GM19193 (cell line): Measurements from ENCODE around the gene RASSF1.

Source experiments
- POLR2A ChIP-seq: IDR thresholded peaks from 4 replicates; pipeline ENCODE4 v1.6.1; 2011; ENCODE audit not compliant: insufficient read depth, insufficient read length; ENCODE audit errors: extremely low read depth

RASSF1 gene

DNA sequence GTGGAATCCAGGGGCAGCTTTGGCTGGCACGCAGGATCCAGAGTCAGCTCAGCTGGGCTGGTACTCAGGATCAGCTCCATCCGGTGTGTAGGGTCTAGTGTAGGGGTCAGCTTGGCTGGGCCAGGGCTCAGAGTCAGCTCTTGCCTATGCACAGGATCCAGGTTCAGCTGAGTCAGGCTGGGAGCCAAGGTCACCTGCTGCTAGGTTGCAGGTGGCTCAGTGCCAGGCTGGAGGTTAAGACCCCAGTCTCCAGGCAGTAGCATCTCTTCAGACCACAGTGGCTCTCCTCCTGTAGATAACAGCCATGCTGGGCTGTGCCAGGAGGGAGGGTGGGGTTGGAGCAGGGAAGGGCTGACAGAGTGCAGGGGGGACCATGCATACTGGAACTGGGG lies 43.3 kb downstream of the RASSF1 start:
- no peak for TF ChIP-seq POLR2A

DNA sequence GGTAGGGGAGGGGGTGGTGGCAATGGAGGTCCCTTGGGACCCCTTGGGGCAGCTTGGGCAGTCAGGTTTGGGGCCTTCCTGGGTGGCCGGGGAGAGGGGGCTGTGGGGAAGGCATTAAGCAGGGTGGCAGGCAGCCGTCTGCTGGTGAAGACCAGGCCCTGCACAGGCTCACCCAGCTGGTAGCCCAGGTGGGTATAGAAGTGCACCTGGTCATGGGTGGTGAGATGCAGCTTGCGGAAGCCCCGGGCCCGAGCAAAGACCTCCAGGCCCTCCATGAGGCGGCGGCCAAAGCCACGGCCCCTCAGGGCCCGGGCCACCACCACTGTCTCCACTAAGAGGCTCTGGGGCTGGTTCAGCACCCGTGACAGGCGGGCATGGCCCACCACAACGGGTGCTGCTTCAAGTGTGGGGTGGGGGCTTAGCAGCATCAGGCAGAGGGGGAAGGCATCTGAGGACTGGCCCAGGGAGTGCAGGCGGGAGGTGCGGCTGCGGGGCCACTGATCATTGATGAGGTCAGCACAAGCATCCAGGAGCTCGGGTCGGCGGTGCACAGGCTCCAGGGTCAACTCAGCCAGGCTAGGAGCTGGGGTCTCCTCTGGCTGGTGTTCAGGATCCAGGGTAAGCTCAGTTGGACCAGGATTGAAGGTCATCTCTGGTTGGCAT lies 43.8 kb downstream of the RASSF1 start:
- no peak for TF ChIP-seq POLR2A

DNA sequence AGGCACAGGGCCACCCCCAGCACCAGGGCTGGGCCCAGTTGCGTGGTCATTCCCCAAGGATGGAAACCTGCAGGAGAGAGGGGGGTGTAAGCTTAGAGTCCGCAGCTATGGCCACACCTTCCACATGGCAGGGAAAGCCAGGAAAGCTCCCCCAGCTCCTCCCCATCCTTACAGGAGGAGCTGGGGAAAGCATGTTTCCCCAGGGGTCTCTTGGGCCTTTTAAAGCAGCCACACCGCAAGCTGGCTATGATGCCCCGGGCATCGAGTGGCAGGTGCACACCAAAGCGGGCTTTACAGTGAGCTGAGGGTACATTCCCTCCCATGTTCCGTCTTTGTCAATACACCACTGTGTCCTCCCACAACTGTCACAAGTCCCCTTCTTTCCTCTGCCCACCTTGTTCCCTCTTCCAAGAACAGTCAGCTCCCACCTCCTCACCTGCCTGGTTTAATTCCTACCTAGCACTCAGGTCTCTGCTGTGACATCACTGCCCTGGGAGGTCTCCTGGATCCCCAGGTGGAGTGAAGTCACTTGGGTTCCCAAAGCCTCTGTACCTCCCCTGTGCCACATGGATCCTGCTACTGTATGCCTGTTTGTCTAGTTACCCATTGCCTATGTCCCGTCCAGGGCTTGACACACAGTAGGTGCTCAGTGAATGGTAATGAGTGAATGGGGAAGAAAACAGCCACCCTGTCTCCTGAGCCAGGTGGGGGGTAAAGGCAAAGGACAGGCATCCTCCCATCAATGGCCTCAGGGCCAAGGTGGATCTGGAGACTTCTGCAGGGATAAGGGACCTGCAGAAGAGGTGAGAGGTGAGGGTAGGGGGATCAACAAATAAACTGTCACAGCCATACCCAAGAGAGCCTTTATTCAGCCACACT lies 44.8 kb downstream of the RASSF1 start:
- no peak for TF ChIP-seq POLR2A

DNA sequence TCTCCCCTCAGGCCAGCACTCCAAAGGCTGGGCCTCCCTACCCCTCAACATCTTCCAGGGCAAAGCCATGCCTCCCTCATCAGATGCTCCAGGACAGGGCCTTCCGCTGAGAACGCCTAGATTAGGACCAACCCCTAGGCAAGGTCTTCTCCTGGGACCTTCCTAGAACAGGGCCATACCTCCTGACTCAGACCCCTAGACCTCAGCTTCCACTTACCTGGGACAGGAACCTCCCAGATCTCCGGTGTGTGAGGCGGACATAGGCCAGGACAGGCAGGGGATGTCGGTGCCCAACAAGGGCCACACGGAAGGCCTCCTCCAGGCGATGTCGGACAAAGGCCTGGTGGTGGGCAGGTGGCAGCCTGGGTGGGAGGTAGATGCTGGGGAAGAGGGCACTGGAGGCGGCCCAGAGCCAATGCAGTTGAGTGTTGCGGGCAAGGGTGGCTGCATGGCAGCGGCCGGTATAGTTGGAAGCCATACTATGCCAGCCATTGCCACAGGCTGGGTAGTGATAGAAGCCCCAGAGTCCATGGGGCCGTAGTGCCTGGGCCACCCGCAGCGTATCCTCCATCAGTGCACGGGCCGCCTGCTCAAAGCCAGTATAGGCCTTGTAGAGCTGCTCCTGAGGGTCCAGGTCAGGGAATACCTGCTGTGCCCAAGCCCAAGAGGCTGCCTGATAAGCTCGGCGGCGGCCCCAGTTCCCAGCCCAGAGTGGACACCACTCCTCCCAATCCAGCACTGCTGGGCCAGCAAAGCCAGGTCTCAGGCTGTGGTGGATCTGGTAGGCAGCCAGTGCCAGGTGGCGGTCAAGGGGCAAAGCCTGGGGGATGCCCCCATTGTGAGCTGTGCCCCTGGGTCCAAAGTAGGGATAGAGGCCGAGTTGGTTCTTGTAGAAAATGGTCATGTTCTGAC lies 45.9 kb downstream of the RASSF1 start:
- no peak for TF ChIP-seq POLR2A

DNA sequence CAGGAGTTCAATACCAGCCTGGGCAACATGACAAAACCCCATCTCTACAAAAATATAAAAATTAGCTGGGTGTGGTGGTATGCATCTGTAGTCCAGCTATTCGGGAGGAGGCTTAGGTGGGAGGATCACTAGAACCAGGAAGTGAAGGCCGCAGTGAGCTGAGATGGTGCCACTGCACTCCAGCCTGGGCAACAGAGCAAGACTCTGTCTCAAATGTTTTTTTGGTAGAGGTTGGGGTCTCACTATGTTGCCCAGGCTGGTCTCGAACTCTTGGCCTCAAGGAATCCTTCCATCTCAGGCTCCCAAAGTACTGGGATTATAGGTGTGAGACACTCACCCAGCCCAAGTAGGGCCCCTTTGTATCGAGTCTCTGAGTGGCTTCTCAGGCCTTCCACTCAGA lies 46.5 kb downstream of the RASSF1 start:
- TF ChIP-seq POLR2A = no peak

DNA sequence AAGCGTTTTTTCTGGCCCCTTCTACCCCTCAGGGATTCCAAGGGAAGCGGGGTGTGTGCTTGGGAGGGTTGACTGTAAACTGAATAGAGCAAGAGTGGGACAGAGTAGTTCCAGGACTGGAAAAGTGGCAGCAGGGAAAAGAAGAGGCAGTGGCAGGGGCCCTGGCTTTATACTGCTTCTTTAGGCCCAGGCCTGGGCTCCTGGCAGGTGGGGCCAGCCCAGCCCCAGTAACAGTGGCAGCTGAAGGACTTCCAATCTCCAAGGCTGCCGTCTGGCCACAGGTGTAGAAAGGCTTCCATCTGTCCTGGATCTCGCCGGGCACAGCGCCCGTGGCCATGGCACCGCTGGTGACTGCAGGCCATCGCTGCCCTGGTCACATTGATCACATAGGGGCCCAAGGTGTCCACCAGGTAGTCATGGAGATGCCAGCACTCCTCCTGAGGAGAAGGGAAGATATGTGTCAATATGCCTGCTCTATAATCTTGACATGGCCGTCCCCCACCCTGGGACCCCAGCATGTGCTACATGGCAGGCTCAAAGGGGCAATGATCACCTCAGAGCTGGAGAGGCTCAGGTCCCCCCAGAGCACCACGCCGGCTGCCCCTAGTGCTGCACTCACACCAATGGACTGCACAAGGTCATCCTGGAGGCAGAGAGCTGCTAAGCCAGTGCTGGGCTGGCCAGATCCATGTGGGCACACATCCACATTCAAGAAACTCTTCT lies 47.4 kb downstream of the RASSF1 start:
- no peak for TF ChIP-seq POLR2A

DNA sequence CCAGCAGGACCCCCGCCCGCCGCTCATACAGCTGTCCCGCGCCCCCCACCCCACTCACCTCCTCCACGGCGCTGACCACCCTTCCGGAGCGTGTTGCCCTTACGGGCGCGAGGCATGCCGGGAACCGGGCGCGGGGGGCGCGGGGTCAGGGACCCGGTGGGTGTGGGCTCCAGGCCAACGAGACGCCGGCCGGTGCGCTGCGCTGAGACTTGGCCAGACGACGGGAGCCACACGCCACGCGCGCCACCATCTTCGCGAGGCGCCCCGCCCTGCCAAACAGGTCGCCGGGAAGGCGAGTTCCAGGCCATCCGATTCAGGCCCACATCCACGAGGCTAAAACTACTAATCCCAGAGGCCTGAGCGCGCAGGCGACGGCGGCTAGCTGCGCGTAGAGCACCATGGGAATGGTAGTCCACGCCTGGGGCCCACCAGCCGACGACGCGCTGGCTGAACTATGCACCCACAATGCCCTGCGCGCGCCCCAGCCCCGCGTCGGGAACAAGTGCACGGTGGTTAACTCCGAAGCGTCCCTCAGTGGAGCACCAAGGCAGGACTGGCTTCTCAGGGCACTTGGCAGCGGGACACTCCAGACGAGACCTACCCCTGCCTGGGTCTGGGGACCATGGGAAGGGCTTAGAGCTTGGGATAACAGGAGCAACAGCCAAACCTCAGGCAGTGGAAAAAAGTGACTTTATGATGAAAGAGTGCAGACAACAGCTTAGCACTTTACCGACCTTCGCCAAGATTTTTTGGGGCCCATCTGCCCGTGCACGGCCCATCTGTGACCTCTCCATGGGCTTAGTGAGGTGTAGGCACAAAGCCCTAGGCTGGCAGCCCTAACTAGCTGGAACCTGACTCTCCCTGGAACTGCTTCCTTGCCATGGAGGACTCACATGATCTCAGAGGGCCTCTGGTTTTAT lies 48.2 kb downstream of the RASSF1 start, which contains the start of gene IFRD2:
Gene IFRD2 (minus strand): TSS at position 271 of the 920 bp plus-strand sequence. CDS start 155 bp downstream, at position 116.
- peak; percentile 75 for TF ChIP-seq POLR2A

DNA sequence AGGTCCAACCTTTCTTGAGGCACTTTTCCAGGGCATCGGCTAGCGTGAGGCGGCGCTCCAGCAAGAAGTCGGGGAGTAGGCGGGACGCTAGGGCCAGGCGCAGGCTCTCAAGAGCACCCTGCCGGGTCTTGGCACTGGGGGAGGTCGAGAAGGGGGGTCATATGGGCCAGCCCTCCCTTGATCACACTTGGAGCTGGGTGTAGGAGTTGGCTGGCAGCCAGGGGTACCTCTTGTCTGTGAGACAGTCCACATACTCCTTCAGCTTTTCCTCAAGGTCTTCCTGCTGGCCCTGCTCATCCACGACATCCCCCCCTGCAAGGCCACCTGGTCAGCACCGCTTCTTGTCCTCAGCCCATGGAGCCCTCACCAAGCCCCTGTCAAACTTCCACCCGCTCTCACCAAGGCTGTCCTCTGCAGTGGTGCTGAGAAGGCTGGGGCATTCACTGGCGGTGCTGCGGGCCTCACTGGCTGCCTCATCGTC lies 50.4 kb downstream of the RASSF1 start:
- TF ChIP-seq POLR2A = no peak

DNA sequence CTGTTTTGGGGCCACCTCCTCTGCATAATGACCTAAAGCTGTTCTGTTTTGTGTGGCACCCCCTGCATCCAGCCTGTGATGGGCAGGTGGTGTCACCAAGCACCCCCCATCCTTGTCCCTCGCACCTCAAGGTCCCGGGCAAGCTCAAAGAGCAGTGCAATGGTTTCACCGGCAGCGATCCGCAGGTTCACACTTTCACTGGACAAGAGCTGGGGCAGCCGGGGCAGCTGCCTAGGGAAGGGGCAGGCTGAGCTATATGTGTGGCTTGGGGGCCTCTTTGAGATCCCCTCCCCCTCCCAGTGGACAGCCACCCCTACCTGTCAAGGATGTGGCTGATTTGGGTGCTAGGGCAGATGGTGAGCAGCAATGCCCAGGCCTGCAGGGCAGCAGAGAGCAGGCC lies 51.5 kb downstream of the RASSF1 start:
- no peak for TF ChIP-seq POLR2A

DNA sequence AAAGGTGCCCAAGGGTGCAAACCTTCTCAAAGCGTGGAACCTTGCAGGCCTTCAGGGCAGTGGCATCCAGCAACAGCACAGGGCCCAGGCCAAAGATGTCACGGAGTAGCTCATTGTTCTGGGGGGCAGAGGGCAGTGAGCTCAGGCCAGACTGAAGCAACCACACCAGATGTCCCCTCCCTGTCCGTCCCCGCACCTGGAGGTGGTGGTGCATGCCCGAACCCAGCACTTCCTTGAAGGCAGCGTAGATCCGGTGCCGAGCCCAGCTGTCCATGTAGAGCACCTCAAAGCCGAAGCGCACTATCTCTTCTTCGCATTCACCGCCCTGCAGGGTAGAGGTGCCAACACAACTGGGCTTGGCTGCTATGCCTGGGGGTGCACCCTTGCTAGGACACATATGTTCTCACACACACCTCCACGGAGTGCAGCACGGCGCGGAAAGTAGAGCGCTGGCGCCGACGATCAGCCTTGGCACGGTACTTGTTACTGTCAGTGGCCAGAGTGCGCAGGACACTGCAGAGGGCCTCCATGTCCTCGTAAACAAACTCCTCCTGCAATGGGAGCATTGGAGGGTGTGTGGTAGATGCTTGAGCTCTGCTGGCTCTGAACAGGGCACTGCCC lies 52.1 kb downstream of the RASSF1 start:
- no peak for TF ChIP-seq POLR2A

DNA sequence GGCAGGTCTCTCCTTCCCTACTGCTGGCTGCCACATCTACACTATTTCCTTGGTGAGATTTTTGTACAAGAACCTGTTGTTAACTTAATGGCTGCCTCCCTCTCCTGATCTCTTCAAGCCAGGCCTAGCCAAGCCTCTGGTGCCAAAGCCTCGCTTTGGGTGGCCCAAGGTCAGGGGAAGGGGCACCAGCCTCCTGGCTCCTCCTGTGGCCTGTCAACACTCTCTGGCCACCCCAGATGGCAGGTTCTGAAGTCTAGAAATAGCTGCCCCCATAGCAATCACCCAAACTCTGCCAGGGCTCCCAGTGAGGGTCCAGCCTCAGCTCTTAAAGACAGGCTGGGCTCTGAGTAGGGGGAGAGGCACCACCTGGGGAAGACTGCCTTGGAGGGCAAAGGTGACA lies 53.4 kb downstream of the RASSF1 start:
- no peak for TF ChIP-seq POLR2A

DNA sequence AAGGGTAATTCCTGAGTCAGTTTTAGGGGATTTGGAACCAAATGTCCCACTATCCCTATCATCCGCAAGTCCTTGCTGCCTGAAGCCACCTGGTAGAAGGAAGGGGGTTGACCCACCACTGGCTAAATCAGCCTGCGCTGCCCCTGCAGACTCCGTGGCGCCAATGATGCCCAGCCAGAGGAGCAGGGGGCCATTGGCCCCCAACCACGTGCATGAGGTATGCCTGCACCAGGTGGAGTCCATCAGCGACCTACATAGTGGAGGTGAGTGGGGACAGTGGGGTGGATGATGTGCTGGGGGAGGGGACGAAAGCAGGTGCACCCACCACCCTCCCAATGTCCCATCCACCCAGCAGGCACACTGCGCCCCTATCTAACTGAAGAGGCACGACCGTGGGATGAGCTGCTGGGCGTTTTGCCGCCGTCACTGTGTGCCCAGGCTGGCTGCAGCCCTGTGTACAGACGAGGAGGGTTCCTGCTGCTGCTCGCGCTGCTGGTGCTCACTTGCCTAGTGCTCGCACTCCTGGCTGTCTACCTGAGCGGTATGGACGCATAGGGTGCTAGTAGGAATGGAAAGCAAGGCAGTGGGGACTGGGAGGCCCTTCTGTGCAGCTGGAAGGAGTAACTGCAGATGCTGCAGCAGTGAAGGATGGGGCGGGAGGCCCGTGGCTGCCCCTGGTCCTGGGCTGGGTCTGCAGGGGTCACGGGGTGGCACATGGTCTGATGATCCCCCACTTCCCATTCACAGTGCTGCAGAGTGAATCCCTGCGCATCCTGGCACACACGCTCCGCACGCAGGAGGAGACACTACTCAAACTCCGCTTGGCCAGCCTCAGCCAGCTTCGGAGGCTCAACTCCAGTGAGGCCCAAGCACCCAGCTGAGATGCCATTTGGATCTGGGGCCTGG lies 54.1 kb downstream of the RASSF1 start:
- TF ChIP-seq POLR2A = no peak
